Gastroesophageal sphincter (tissue), 3 donors: ENCODE measurements around the gene ADCY6.

ENCODE experiments used
- CTCF ChIP-seq, 4 experiments: fragments of 200-600 bp in 2 of 4; fragments of 450-650 bp in 2 of 4; sonication (generic) in 1 of 4; IDR thresholded peaks; one replicate each; pipeline ENCODE4 v1.5.1; 2017 to 2019; ENCODE audit warnings: antibody characterized with exemption in 4 of 4, mild to moderate bottlenecking in 2 of 4, moderate library complexity in 2 of 4
- POLR2AphosphoS5 ChIP-seq: sonication (generic); formaldehyde crosslinking; IDR thresholded peaks from one replicate; pipeline ENCODE4 v1.6.1; 2017; ENCODE audit warnings: antibody characterized with exemption

GRCh38 chr12:48818831-48819590, 30.1 kb upstream of the ADCY6 start:
- no peak for TF ChIP-seq POLR2AphosphoS5
- TF ChIP-seq CTCF (IDR thresholded peaks at IDR 0.05), result peak in 1 of 4 experiments; percentile 15
